Measurements from ENCODE around the gene CA6.

DNA sequence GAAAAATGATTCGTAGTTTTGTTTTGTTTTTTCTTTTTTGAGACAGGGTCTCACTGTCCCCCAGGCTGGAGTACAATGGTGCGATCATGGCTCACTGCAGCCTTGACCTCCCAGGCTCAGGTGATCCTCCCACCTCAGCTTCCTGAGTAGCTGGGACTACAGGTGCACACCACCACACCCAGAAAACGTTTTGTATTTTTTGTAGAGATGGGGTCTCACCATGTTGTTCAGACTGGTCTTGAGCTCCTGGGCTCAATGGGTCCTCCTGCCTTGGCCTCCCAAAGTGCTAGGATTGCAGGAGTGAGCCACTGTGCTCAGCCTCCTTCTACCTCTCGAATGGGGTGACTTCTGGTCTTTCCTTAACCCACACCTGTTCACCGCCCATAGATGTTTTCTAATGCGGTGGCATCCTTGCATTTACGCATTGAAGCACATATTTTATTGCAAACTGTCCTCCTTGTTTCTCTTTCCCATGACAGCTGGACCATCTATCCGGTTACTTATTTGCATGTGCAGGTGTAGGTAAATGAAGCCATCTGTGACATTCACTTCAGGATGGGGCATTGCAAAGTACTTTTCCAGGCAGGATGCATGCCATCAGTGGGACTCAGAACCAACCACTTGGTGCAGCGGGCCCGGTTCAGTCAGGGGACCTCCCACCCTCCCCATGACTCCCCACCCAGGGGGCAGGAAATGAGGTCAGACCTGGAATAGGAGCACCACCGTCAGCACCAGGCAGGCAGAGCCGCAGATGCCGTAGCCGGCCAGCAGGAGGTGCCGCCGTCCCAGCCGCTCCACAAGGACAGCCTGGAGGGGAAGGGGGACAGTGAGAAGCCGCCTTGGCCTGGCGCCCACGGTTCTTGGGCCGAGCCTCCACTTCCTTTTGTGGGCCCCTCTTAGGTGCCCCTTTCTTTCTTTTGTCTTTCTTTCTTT lies 64.0 kb downstream of the CA6 start:
- TF ChIP-seq BHLHE40 (IDR thresholded peaks at IDR 0.05; ENCODE audit: borderline replicate concordance) (no peak), HDGF (IDR thresholded peaks at IDR 0.05; ENCODE audit: borderline replicate concordance) (no peak), FOXM1 (IDR thresholded peaks at IDR 0.05; ENCODE audit: borderline replicate concordance) (no peak), SP1 (IDR thresholded peaks at IDR 0.05) (no peak), LEF1 (IDR thresholded peaks at IDR 0.05; ENCODE audit: borderline replicate concordance) (no peak), FOXK2 (IDR thresholded peaks at IDR 0.05) (no peak), CTBP1 (IDR thresholded peaks at IDR 0.05; ENCODE audit: borderline replicate concordance) (no peak)
